Suprapubic skin (tissue), 3 donors: ENCODE measurements around the gene CEP83.

Experiments used
- CTCF ChIP-seq, 2 donors: fragments of 200-600 bp in 1 of 2; fragments of 450-650 bp in 1 of 2; sonication (generic) in 1 of 2; IDR thresholded peaks; one replicate each; pipeline ENCODE4 v1.5.1; 2016 to 2019; ENCODE audit warnings: antibody characterized with exemption in 2 of 2, mild to moderate bottlenecking in 1 of 2, moderate library complexity in 1 of 2
- POLR2AphosphoS5 ChIP-seq, 3 donors: sonication (generic); formaldehyde crosslinking; IDR thresholded peaks; one replicate each; pipeline ENCODE4 v1.6.1; 2017; ENCODE audit warnings: antibody characterized with exemption in 3 of 3

- no peak for TF ChIP-seq CTCF (IDR thresholded peaks at IDR 0.05)
- TF ChIP-seq POLR2AphosphoS5 (IDR thresholded peaks at IDR 0.05): no peak
Measured at GRCh38 chr12:94304012-94304411, 155.7 kb downstream of the CEP83 start.
